HG03439 (cell line): Measurements from ENCODE around the gene NUP214.
"Not testable (repeated sequence)": the region's sequence is repeated elsewhere in the genome, so short reads cannot be mapped to it uniquely, and the experiment has no call there.

Experiments
- ATAC-seq: cut with Tn5 transposase; IDR thresholded peaks from one replicate; pipeline ENCODE4 v1.9.1; 2021; ENCODE audit warnings: mild to moderate bottlenecking, moderate library complexity; ENCODE audit not compliant: unreplicated experiment

Gene NUP214

GRCh38 chr9:131191032-131191431, 65.6 kb downstream of the NUP214 start:
- ATAC-seq, result not testable (repeated sequence)

GRCh38 chr9:131191857-131192256, 66.5 kb downstream of the NUP214 start:
- ATAC-seq, result no peak

GRCh38 chr9:131193051-131193450, 67.7 kb downstream of the NUP214 start:
- no peak for ATAC-seq

GRCh38 chr9:131194762-131195161, 69.4 kb downstream of the NUP214 start:
- ATAC-seq, result no peak

GRCh38 chr9:131197160-131197911, 72.0 kb downstream of the NUP214 start:
- ATAC-seq, result no peak

- no peak for ATAC-seq
These were observed 72.8 kb downstream of the NUP214 start for GRCh38 chr9:131198041-131198715.

- ATAC-seq, result no peak
These were observed 76.5 kb downstream of the NUP214 start for GRCh38 chr9:131201856-131202255.

- no peak for ATAC-seq
These were observed 78.2 kb downstream of the NUP214 start for GRCh38 chr9:131203431-131204218.

GRCh38 chr9:131204285-131204684, 78.9 kb downstream of the NUP214 start:
- no peak for ATAC-seq

GRCh38 chr9:131206495-131206894, 81.1 kb downstream of the NUP214 start:
- ATAC-seq, result no peak

GRCh38 chr9:131211920-131212319, 86.5 kb downstream of the NUP214 start:
- not testable (repeated sequence) for ATAC-seq

GRCh38 chr9:131214286-131214856, 89.0 kb downstream of the NUP214 start:
- no peak for ATAC-seq

GRCh38 chr9:131214876-131215275, 89.5 kb downstream of the NUP214 start:
- no peak for ATAC-seq

GRCh38 chr9:131216806-131217205, 91.4 kb downstream of the NUP214 start:
- no peak for ATAC-seq

GRCh38 chr9:131217331-131218031, 92.1 kb downstream of the NUP214 start:
- no peak for ATAC-seq

GRCh38 chr9:131218370-131218769, 93.0 kb downstream of the NUP214 start:
- no peak for ATAC-seq

- ATAC-seq, result no peak
These were observed 95.1 kb downstream of the NUP214 start for GRCh38 chr9:131220485-131220884.

GRCh38 chr9:131222460-131222859, 97.1 kb downstream of the NUP214 start:
- ATAC-seq, result no peak

GRCh38 chr9:131226226-131226625, 100.8 kb downstream of the NUP214 start:
- ATAC-seq, result no peak

GRCh38 chr9:131227112-131227958, 101.9 kb downstream of the NUP214 start:
- ATAC-seq, result no peak
